Lung (tissue), 12 donors: ENCODE data around the gene RPS6KA2. TPM values are rescaled to one million over a fixed set of nuclear protein-coding genes. Genes with fewer than 3 reads are reported as not detected.

Experiments
- ATAC-seq: fragments of 200-7000 bp; cut with Tn5 transposase; one replicate; pipeline ENCODE4 v1.9.1; 2020; ENCODE audit warnings: moderate number of reproducible peaks; ENCODE audit not compliant: insufficient read depth, low FRiP score
- DNase-seq, 3 donors: peaks; one replicate each; pipeline ENCODE4 v3.0.0-alpha.2; 2013 to 2017
- H3K27ac ChIP-seq, 2 donors: one replicate each; pipeline ENCODE4 v1.5.1; 2013; ENCODE audit warnings: mild to moderate bottlenecking in 2 of 2, moderate library complexity in 2 of 2, control low read depth in 1 of 2, inconsistent platforms in 1 of 2, low read depth in 1 of 2, low read length in 1 of 2
- H3K27me3 ChIP-seq, 3 donors: one replicate each; pipeline ENCODE4 v1.5.1; 2013; ENCODE audit warnings: low read length in 2 of 3; ENCODE audit not compliant: control insufficient read depth in 3 of 3, insufficient read depth in 3 of 3
- H3K36me3 ChIP-seq, 4 donors: one replicate each; pipeline ENCODE4 v1.5.1; 2013; ENCODE audit warnings: low read length in 4 of 4, mild to moderate bottlenecking in 1 of 4, moderate library complexity in 1 of 4; ENCODE audit not compliant: control insufficient read depth in 4 of 4, insufficient read depth in 4 of 4
- H3K4me1 ChIP-seq, 5 donors: one replicate each; pipeline ENCODE4 v1.5.1; 2013; ENCODE audit warnings: low read length in 5 of 5, mild to moderate bottlenecking in 2 of 5, moderate library complexity in 1 of 5; ENCODE audit not compliant: control insufficient read depth in 5 of 5, insufficient read depth in 5 of 5
- H3K4me3 ChIP-seq: one replicate; pipeline ENCODE4 v1.5.1; 2013; ENCODE audit warnings: mild to moderate bottlenecking, control low read depth, moderate library complexity
- H3K9ac ChIP-seq, 2 donors: one replicate each; pipeline ENCODE4 v1.5.1; 2013; ENCODE audit warnings: low read length in 2 of 2, control low read depth in 1 of 2; ENCODE audit not compliant: insufficient read depth in 1 of 2
- H3K9me3 ChIP-seq, 4 donors: one replicate each; pipeline ENCODE4 v1.5.1; 2013; ENCODE audit warnings: low read length in 3 of 4, mild to moderate bottlenecking in 1 of 4, moderate library complexity in 1 of 4; ENCODE audit not compliant: control insufficient read depth in 4 of 4, insufficient read depth in 3 of 4
- WGBS, 2 donors: extraction: QIAGEN DNeasy Blood & Tissue Kit; methylation state at CpG; one replicate each; pipeline ENCODE4 v1.1.7; 2013; 5-methylcytosine and 5-hydroxymethylcytosine counted together
- polyA plus RNA-seq, 2 donors: library from polyadenylated mRNA; stranded (reverse); fragments of 200-250 nt; gene quantifications; one replicate each; pipeline ENCODE4 v1.2.1, GENCODE V29; 2013
- total RNA-seq, 2 donors: library from RNA; depleted of rRNA in 1 of 2; stranded (reverse); fragments of >200 nt in 1 of 2; gene quantifications; one replicate each; pipeline ENCODE4 v1.2.1, GENCODE V29; 2014 to 2021
- TF ChIP-seq, protein P1 (sequence below): IDR thresholded peaks from 2 replicates; pipeline ENCODE4 v1.5.1; 2012; ENCODE audit warnings: mild to moderate bottlenecking; ENCODE audit errors: control extremely low read depth, extremely low read depth
- donor health status: control.
- donor health status: control.
- donor health status: Bipolar disorder and iron deficiency.
- donor health status: healthy.
- donor health status: DM: yes; HTN: yes; CAD: no.

RPS6KA2 gene
- total and polyA plus RNA-seq, 4 donors, result 61.9 to 185 (median 105) TPM

DNA sequence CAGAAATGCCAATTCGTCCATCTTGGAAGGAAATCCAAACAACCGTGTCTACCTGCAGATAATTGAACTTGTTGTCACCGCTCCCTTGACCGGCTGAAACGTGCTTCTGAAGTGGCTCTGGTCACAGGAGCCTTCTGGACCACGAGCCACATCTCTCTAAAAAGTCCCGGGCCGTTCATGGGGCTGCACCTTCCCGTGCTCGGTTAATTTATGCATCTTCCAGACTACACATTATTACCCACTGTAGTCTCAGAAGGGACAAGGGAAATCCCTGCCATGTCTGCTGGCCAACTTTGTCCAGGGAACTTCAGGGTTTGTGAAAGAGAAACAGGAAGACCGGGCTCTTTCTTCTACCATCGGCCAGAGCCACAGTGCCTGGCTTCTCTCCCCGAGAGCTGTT lies 180.9 kb downstream of the RPS6KA2 start:
- peaks cover 3 to 56% (median 7%) of the 10 kb centered on the region in 4 donors for H3K36me3 ChIP-seq
- 83 to 85% methylated on average over 13 of the region's 13 CpGs for WGBS, 2 donors

DNA sequence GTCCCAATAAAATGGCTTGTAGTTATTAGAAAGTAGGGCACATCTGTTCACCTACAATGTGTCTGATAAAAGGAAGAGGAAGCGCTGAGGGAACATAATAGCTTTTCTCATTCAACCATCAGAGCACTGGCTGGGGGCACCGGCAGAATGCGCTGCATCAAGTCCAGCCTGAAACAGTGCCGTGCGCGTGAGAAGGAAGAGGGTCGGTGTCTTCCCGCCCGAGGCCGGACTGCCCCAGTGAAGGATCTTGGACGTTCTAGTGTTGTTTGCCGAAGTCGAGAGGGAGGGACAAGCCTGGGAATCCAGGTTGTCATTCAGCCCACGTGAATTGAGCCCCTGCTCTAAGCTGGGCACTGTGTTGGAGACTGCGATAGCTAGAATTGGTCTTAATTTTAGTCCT lies 182.6 kb downstream of the RPS6KA2 start:
- TF ChIP-seq, protein P1, sequence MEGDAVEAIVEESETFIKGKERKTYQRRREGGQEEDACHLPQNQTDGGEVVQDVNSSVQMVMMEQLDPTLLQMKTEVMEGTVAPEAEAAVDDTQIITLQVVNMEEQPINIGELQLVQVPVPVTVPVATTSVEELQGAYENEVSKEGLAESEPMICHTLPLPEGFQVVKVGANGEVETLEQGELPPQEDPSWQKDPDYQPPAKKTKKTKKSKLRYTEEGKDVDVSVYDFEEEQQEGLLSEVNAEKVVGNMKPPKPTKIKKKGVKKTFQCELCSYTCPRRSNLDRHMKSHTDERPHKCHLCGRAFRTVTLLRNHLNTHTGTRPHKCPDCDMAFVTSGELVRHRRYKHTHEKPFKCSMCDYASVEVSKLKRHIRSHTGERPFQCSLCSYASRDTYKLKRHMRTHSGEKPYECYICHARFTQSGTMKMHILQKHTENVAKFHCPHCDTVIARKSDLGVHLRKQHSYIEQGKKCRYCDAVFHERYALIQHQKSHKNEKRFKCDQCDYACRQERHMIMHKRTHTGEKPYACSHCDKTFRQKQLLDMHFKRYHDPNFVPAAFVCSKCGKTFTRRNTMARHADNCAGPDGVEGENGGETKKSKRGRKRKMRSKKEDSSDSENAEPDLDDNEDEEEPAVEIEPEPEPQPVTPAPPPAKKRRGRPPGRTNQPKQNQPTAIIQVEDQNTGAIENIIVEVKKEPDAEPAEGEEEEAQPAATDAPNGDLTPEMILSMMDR, result no peak
- no peaks in the 10 kb centered on the region for H3K9me3 ChIP-seq
- ATAC-seq (no peak), DNase-seq (no peak)
- H3K4me1 ChIP-seq, result no peaks in the 10 kb centered on the region
- H3K36me3 ChIP-seq, result peaks cover 0 to 42% (median 4%) of the 10 kb centered on the region in 4 donors
- no peaks in the 10 kb centered on the region for H3K27me3 ChIP-seq
- H3K27ac ChIP-seq, result no peak overlapping the region
- WGBS, 2 donors, result 93 to 95% methylated on average over 15 of the region's 15 CpGs
- H3K9ac ChIP-seq, result no peak overlapping the region
- no peak overlapping the region for H3K4me3 ChIP-seq

More for the DNA sequence above, 180.9 kb downstream of the RPS6KA2 start:
- no peak overlapping the region for H3K27ac ChIP-seq
- no peak overlapping the region for H3K9ac ChIP-seq
- no peaks in the 10 kb centered on the region for H3K9me3 ChIP-seq
- TF ChIP-seq, protein P1, result no peak
- H3K27me3 ChIP-seq, result no peaks in the 10 kb centered on the region
- no peak for DNase-seq
- H3K4me1 ChIP-seq, result no peaks in the 10 kb centered on the region
- no peak for ATAC-seq
- H3K4me3 ChIP-seq, result no peak overlapping the region

DNA sequence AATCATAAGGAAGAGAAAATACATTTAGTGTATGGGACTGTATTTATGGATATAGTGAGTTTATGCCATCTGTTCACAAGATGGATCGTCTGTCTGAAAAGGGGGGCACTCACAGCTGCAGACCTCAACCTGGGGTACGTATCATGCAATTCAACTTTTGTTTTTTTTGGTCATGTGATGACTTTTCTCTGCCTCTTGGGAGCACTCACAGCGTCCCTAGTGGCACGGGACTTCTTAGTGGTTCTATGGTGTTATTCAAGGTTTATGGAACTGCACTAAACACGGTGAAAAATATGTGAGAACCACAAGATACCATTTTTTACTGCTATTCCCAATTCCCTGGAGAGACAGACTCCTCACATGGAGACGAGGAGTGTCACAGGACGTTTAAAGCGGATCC lies 183.9 kb downstream of the RPS6KA2 start:
- no peaks in the 10 kb centered on the region for H3K9me3 ChIP-seq
- H3K27ac ChIP-seq, result no peak overlapping the region
- TF ChIP-seq, protein P1, result no peak
- no peak overlapping the region for H3K9ac ChIP-seq
- no peak overlapping the region for H3K4me3 ChIP-seq
- ATAC-seq (no peak), DNase-seq (no peak)
- H3K4me1 ChIP-seq, result no peaks in the 10 kb centered on the region
- no peaks in the 10 kb centered on the region for H3K27me3 ChIP-seq
- 87 to 89% methylated on average over 8 of the region's 8 CpGs for WGBS, 2 donors
- H3K36me3 ChIP-seq, result peaks cover 0 to 33% (median 3%) of the 10 kb centered on the region in 4 donors

DNA sequence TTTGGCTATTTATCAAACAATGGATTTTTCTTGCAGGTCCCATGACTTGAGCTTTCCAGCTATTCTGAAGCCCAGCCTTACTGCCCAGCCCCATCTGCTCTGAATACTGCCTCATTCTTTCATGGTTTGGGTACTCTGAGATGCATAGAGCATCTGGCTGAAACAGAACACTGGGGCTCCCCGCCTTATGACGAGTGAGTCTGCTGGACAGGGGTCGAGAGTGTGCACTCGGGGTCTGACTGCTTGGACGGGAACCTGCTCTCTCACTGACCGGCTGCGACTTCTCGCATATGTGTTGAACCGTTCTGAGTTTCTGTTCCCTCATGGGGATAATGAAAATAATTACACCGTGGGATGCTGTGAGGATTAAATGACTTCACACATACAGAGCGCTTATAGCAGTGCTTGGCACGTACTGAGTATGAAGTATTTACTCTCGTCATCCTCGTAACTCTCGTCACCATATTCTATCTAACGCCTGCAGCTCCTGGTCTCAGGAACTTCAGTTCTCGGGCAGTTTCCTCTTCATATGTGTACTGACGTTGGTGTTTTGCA lies 184.8 kb downstream of the RPS6KA2 start:
- Histone ChIP-seq H3K4me3 (no peak overlapping the region), H3K9me3 (no peaks in the 10 kb centered on the region), H3K9ac (no peak overlapping the region), H3K36me3 (peaks cover 0 to 34% (median 1%) of the 10 kb centered on the region in 4 donors), H3K4me1 (no peaks in the 10 kb centered on the region), H3K27me3 (no peaks in the 10 kb centered on the region), H3K27ac (no peak overlapping the region)
- TF ChIP-seq, protein P1, result no peak
- ATAC-seq, result no peak
- DNase-seq, result no peak
- 74 to 83% methylated on average over 18 of the region's 18 CpGs for WGBS, 2 donors
